HL-60 (cell line): ENCODE data around the gene EDN3.

Experiments used
- CTCF ChIP-seq: IDR thresholded peaks from one replicate; pipeline ENCODE4 v1.5.1; 2011; ENCODE audit warnings: low read length, control low read depth, inconsistent platforms; ENCODE audit not compliant: insufficient read depth
- POLR2AphosphoS5 ChIP-seq: IDR thresholded peaks from 2 replicates; pipeline ENCODE4 v1.6.1; 2012; ENCODE audit warnings: low read depth
- REST ChIP-seq: IDR thresholded peaks from 2 replicates; pipeline ENCODE4 v1.6.1; 2012; ENCODE audit warnings: low read depth; ENCODE audit not compliant: insufficient replicate concordance

GRCh38 chr20:59309218-59309617 is 8.8 kb downstream of the EDN3 start:
- no peak for TF ChIP-seq CTCF
- TF ChIP-seq REST = no peak
- TF ChIP-seq POLR2AphosphoS5 = no peak
